Kasumi-1 (cell line): ENCODE data around the gene MYF6.

ENCODE experiments used
- DNase-seq, 2 experiments: peaks; one replicate each; lab custom pipeline; 2025; lab: John Stamatoyannopoulos, UW

Gene MYF6

GRCh38 chr12:80707830-80708258 is 410 bp downstream of the MYF6 start:
- no peak for DNase-seq

DNA sequence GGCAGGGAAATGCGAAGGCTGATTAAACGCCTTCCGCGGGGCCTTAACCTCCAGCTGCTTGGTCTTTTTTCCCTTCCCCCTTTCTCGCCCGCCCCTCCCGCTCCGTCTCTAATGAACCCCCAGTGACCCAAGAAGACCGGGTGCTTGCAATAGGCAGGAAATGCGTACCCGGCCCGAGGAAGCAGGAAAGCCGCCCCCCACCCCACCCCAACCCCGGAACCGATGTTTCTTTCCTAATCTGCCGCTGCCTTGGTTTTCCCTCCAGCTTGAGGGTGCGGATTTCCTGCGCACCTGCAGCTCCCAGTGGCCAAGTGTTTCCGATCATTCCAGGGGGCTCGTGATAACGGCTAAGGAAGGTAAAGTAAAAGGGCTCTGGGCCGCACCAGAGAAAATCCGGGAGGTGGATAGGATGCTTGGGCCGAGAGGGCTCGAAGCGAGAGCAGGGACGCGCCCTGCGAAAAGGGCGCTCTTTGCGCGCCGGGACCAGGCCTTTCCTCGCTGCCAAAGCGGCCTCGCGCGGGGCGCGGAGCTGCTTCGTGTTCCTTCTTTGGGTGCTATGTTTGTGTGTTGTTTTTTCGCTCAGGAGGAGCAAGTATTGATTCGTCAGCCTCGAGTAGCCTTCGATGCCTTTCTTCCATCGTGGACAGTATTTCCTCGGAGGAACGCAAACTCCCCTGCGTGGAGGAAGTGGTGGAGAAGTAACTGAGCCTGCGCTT is 983 bp downstream of the MYF6 start:
- no peak for DNase-seq

DNA sequence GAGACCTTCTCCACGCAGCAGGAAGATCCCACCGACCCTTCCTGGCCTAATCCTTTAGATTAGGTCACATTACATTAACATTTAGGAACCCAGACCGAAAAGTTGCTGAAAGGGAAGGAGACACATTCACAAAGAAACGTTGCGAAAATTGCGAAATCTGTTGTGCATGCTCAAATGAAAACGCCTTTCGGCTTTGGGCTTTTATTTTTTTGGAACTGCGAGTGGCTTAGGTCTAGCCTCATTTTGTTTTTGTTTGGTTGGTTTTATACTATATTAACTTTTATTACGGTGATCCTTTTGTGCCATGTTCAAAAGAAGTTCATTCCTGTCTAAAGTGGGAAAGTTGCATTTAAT is 1.5 kb downstream of the MYF6 start:
- no peak for DNase-seq

DNA sequence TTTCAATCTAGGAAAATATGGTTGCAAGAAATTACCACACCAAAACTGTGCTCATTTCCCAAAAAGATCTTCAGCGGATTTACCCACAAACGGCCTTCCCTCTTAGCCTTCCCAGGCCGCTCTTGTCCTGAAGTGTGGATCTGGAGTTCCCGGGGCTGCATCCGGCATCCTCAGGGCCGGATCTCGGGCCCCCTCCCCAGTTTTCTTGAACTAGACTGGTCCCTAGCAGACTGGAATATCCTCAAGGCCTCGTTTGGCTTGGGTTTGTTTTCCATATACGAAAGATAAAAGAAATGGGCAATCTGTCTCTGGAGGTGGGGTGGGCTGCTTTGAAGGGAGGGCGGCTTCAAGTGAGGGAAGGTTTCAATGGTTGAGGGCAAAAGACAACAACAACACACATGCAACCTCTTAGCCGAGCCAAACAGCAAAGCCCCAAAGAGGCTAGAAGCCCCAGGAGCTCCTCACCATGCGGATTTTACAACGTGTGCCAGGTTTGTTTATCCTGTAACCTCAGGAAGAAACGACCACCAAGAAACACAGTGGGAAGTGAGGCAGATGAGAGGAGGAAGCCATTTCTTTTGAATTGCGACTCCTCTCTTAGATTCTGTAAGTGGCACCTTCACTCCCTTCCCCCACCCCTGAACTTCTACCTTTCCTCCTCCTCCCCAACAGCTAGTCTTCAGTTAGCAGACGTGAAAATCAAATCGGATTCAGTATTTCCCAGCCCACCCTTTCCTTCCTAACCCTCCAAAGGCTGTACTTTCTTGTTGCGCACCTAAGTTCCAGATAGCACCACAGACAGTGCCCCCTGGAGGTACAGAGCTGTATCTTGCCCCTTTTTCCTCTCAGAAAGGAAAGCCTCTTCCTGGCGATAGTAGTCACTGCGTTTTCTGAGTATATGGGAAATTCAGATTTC is 2.6 kb downstream of the MYF6 start:
- DNase-seq, result no peak

DNA sequence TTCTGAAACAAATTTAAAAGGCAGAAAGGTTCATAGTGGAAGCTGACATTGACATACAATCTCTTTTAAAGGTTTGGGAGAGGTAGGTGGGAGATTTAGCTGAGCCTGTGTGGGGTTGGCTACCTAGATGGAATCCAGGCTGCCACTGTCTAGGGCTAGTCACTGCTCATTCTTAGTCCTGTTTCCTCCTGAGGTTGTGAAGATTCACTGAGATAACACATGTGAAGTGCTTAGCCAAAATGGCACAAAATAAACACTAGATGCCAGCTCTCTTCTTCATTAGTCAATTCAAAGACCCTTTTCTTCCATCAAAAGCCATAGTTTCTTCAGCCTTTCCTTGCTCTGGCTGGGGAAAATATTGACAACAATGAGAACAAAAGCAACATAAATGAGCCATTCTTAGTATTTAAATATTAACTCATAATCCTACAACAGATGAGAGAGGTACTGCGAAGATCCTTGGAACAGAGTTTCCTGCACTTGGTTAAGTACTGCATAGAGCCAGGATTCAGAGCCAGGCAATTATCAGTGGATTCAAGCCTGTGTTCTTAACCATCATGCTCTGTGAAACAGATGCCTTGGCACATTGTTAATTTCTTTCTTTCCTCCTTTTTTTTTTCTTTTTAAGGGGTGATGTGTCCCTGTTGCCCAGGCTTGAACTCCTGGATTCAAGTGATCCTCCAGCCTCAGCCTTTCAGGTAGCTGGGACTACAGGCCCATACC is 3.5 kb downstream of the MYF6 start:
- DNase-seq, result no peak

GRCh38 chr12:80711866-80712265 is 4.4 kb downstream of the MYF6 start:
- DNase-seq, result no peak

DNA sequence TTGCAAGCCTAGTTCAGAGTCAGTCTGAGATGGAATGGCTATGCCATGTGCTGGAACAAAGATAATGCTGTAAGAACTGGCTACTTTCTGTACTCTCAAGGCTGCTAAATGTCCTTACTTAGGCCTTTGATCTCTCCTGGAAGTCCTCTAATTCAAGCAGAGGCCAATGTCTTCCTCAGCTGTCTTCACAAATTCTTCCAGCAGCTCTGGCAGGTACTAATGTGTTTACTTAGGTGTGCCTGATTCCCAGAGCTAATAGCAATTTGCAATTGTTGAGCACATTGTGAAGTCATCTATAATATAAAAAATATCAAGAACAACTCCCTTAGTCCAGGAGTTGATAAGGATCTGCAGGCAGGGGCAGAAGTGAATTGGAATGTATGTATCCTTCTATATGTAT is 5.4 kb downstream of the MYF6 start:
- no peak for DNase-seq

GRCh38 chr12:80713419-80713818 is 6.0 kb downstream of the MYF6 start:
- DNase-seq, result no peak

GRCh38 chr12:80714055-80714454 is 6.6 kb downstream of the MYF6 start:
- DNase-seq, result no peak

- no peak for DNase-seq
Observed at GRCh38 chr12:80714846-80715245, 7.4 kb downstream of the MYF6 start.

DNA sequence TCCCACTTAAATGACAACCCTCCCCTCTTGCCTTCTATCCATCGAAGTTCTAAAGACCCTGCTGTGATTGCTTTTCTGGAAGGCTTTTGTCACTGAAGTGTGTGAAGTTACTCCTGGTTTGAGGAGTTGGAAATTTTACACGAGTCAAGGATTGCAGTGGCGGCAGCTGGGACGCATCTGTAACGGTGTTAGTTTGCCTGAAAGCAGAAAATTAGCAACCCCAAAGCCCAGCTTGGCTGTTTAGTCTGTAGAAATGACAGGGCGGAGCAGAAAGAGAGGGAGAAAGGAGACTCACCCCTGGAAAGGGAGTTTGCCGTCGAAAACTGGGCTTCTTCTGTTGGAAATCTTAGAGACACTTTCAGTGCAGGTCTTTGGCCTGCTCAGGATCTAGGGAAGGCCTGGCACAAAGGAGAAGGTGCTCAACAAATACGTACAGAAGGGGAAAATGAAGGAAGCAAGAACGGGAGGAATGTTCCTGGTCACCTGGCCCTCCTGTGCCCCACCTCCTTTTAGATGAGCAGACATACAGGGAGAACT is 8.3 kb downstream of the MYF6 start:
- DNase-seq, result no peak

DNA sequence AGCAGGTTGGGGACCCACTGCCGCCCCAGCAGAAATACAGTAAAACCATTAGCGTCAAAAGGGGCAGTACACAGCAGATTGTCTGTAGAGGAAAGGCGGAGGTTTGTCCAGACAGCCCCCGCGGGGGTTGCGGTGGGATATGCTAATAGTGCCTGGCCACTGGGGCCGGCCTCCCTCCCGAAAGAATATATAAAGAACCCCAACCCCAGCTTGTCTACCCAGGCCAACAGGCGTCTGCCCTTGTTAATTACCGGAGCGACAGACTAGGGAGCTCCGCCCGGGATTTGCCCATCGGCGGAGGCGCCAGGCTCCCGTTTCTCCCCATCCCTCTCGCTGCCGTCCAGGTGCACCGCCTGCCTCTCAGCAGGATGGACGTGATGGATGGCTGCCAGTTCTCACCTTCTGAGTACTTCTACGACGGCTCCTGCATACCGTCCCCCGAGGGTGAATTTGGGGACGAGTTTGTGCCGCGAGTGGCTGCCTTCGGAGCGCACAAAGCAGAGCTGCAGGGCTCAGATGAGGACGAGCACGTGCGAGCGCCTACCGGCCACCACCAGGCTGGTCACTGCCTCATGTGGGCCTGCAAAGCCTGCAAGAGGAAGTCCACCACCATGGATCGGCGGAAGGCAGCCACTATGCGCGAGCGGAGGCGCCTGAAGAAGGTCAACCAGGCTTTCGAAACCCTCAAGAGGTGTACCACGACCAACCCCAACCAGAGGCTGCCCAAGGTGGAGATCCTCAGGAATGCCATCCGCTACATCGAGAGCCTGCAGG is 9.4 kb downstream of the MYF6 start, which contains the start of gene MYF5:
Gene MYF5, plus strand, starts transcription at position 217 of the 774 bp plus-strand sequence. Its CDS starts 152 bp downstream, at position 369.
- no peak for DNase-seq

GRCh38 chr12:80717856-80718255 is 10.4 kb downstream of the MYF6 start:
- no peak for DNase-seq

DNA sequence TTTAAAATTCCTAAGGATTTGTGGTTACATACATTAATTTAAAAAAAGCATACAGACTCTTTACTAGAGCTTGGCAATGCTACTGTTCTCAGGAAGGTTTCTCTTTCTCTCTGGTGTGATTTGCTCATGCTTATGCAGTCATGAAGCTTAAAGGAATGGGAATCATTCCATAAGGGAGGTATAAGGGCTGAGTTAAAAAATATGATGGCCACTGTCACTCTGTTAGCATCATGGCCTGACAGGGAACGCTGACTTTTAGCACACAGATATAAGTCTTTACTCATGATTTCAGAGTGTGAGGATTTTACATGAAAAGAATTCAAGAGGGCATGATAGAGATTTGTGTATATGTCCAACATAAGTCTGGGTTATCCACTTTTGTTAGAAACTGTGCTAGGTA is 13.1 kb downstream of the MYF6 start:
- DNase-seq, result no peak

GRCh38 chr12:80721326-80721725 is 13.9 kb downstream of the MYF6 start:
- DNase-seq, result no peak

GRCh38 chr12:80745851-80746505 is 38.5 kb downstream of the MYF6 start:
- no peak for DNase-seq

DNA sequence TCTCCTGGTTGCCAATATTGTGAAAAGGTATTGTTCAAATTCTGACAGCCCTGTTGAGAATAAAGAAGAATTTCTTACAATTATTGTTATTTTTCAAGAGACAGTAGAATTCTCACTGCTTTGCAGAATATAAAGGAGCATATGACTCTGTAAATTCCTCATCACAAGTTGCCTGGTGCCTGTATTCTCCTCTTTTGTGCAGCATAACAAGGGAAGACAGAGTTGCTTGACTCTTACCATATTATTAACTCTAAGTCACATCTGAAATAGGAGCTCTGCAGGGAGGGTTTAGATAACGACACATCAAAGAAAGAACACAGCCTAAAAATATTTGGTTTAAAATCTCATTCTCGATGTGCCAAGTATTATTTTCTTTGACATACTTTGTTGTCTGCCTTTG is 40.4 kb downstream of the MYF6 start:
- DNase-seq, result no peak

DNA sequence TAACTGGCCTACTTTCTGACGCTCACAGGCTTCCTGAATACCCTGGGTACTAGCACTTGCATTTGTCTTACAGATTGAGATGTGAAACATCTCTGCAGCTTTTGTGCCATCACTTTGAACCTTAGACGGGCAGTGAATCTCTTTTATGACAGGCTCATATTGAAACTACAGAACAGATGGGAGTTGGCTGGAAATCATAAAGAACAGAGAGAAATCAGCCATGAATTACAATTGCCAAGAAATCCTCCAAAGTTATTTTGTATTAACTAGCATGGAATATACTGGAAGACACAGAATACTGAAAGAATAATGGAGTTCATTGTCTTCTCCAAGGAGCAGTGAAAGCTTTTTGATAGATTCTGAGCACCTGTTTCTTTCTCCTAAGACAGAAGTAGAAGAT is 42.0 kb downstream of the MYF6 start:
- DNase-seq, result no peak

GRCh38 chr12:80752464-80752863 is 45.0 kb downstream of the MYF6 start:
- DNase-seq, result no peak

GRCh38 chr12:80754274-80754673 is 46.8 kb downstream of the MYF6 start:
- no peak for DNase-seq

DNA sequence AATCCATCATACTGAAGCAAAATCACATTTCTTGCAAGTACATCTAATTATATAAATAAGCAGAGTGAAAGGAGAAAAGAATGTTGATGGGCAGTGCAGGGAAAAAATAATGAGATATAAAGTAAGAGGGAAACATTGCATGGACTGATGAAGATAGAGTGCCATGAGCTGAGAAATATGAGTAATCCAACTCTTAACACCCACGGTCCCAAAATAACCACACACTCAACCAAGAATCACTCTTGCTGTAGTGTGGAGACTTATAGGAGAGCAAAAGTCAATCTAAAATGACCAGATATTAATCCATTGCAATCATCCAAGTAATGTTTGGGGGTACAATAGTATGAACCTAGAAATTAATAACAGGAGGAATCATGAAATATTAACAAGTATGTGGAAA is 49.4 kb downstream of the MYF6 start:
- no peak for DNase-seq
